ENCODE measurements around the gene MAPRE3. TPM values are rescaled to one million over a fixed set of nuclear protein-coding genes. Genes with fewer than 3 reads are reported as not detected.

The MAPRE3 gene
- total RNA-seq, 4 donors from 2014 or later = 41.9 to 66.5 (median 53.9) TPM

GRCh38 chr2:26979741-26980140 is 9.3 kb downstream of the MAPRE3 start:
- Histone ChIP-seq H3K27ac (peak overlapping the region; percentile 94 to 97 (median 96)), H3K9me3 (no peaks in the 10 kb centered on the region), H3K36me3 (no peaks in the 10 kb centered on the region), H3K4me3 (no peak overlapping the region), H3K4me1 (peaks cover 92 to 99% of the 10 kb centered on the region in 2 donors), H3K27me3 (no peaks in the 10 kb centered on the region)
- intact Hi-C loops (cut with DNase I; ENCODE audit: low total_unique reads) = loop anchor here (2.0 to 10.0 kb wide), 2 partner anchors 31 to 635 kb away; partner anchors contain the start of genes ADGRF3 and SELENOI
- DNase-seq (no peak), ATAC-seq (no peak)
- in situ Hi-C loops (cut with MboI; ENCODE audit: low sequenced_read_pairs in 4 of 4) = no loop called here
- TF ChIP-seq CTCF (IDR thresholded peaks at IDR 0.05 in 4 of 5, conservative IDR thresholded peaks at IDR 0.05 in 1 of 5) (no peak), POLR2A (IDR thresholded peaks at IDR 0.05) (no peak)

- peak overlapping the region; percentile 15 to 96 (median 93) for H3K27ac ChIP-seq
- ATAC-seq = no peak
- H3K4me1 ChIP-seq = peaks cover 87 to 97% of the 10 kb centered on the region in 2 donors
- no peaks in the 10 kb centered on the region for H3K27me3 ChIP-seq
- in situ Hi-C loops (cut with MboI; ENCODE audit: low sequenced_read_pairs in 4 of 4) (no loop called here), intact Hi-C loops (cut with DNase I; ENCODE audit: low total_unique reads) (no loop called here)
- TF ChIP-seq POLR2A (IDR thresholded peaks at IDR 0.05) (no peak), CTCF (IDR thresholded peaks at IDR 0.05 in 4 of 5, conservative IDR thresholded peaks at IDR 0.05 in 1 of 5) (no peak)
- H3K36me3 ChIP-seq = no peaks in the 10 kb centered on the region
- DNase-seq = no peak
- H3K9me3 ChIP-seq = no peaks in the 10 kb centered on the region
- H3K4me3 ChIP-seq = no peak overlapping the region
Observed at GRCh38 chr2:26980971-26981370, 10.5 kb downstream of the MAPRE3 start.

- Histone ChIP-seq H3K27ac (peak overlapping the region; percentile 59 to 96 (median 80)), H3K36me3 (no peaks in the 10 kb centered on the region), H3K4me3 (no peak overlapping the region), H3K27me3 (no peaks in the 10 kb centered on the region), H3K9me3 (no peaks in the 10 kb centered on the region), H3K4me1 (peaks cover 77 to 98% of the 10 kb centered on the region in 2 donors)
- no peak for TF ChIP-seq POLR2A (IDR thresholded peaks at IDR 0.05)
- TF ChIP-seq CTCF (IDR thresholded peaks at IDR 0.05 in 4 of 5, conservative IDR thresholded peaks at IDR 0.05 in 1 of 5) = peak in 4 of 5 experiments; percentile 39 to 69 (median 52)
- intact Hi-C loops (cut with DNase I; ENCODE audit: low total_unique reads) = no loop called here
- DNase-seq = peak; percentile 88 to 91
- in situ Hi-C loops (cut with MboI; ENCODE audit: low sequenced_read_pairs in 4 of 4) = no loop called here
- ATAC-seq = peak; percentile 82 to 84
Observed at GRCh38 chr2:26982102-26982742, 11.8 kb downstream of the MAPRE3 start.

- no peak for ATAC-seq
- Histone ChIP-seq H3K4me1 (peaks cover 66 to 96% of the 10 kb centered on the region in 2 donors), H3K27ac (peak overlapping the region; percentile 59 to 96 (median 80)), H3K27me3 (no peaks in the 10 kb centered on the region), H3K4me3 (no peak overlapping the region), H3K36me3 (no peaks in the 10 kb centered on the region), H3K9me3 (no peaks in the 10 kb centered on the region)
- intact Hi-C loops (cut with DNase I; ENCODE audit: low total_unique reads) = no loop called here
- in situ Hi-C loops (cut with MboI; ENCODE audit: low sequenced_read_pairs in 4 of 4) = no loop called here
- DNase-seq = no peak
- TF ChIP-seq POLR2A (IDR thresholded peaks at IDR 0.05) = no peak
- no peak for TF ChIP-seq CTCF (IDR thresholded peaks at IDR 0.05 in 4 of 5, conservative IDR thresholded peaks at IDR 0.05 in 1 of 5)
Observed at GRCh38 chr2:26983746-26984145, 13.3 kb downstream of the MAPRE3 start.
